ENCODE measurements around the gene RXFP1. TPM values are rescaled to one million over a fixed set of nuclear protein-coding genes. Genes with fewer than 3 reads are reported as not detected.

Gene RXFP1
- total and polyA plus RNA-seq, 4 donors, result 0.24 to 1.5 (median 0.80) TPM

GRCh38 chr4:158688813-158689212 is 167.1 kb downstream of the RXFP1 start:
- 84% methylated on average over 1 of the region's 1 CpG for WGBS

More at GRCh38 chr4:158688813-158689212, 167.1 kb downstream of the RXFP1 start:
- no peak overlapping the region for H3K9ac ChIP-seq (ENCODE audit: low read depth in 1 of 2, low read length in 2 of 2)
- no peak overlapping the region for H3K27ac ChIP-seq (ENCODE audit: low read depth in 1 of 2, low read length in 2 of 2)
- H3K9me3 ChIP-seq (ENCODE audit: control insufficient read depth in 4 of 4, low read length in 3 of 4), result no peaks in the 10 kb centered on the region
- TF ChIP-seq SP1 (IDR thresholded peaks at IDR 0.05), result no peak
- no peak for TF ChIP-seq HNF4G (IDR thresholded peaks at IDR 0.05)
- no peak for TF ChIP-seq GABPA (IDR thresholded peaks at IDR 0.05 in 1 of 2, conservative IDR thresholded peaks at IDR 0.05 in 1 of 2)
- no peak for TF ChIP-seq RAD21 (IDR thresholded peaks at IDR 0.05)
- TF ChIP-seq TAF1 (conservative IDR thresholded peaks at IDR 0.05), result no peak
- H3K4me3 ChIP-seq (ENCODE audit: low read depth in 1 of 3, low read length in 3 of 3), result no peak overlapping the region
- no peaks in the 10 kb centered on the region for H3K27me3 ChIP-seq (ENCODE audit: control insufficient read depth in 4 of 4, insufficient read depth in 4 of 4, low read length in 3 of 4)
- no peak for DNase-seq (ENCODE audit: low spot score)
- H3K36me3 ChIP-seq (ENCODE audit: control insufficient read depth in 4 of 4, insufficient read depth in 3 of 4, low read depth in 1 of 4, low read length in 3 of 4), result peaks cover 5 to 51% (median 35%) of the 10 kb centered on the region in 4 donors
- no peaks in the 10 kb centered on the region for H3K4me1 ChIP-seq (ENCODE audit: control insufficient read depth in 4 of 4, insufficient read depth in 4 of 4, low read length in 3 of 4)

Small RNA genes lying within 50 kb of the gene (small RNA-seq; reads per million reads assigned to genes)
- gene RF00012, result not detected

Other genes with a start within 250 kb of the RXFP1 start
- gene C4orf46, start 150.0 kb downstream of the RXFP1 start, total RNA-seq, result 1 to 10 TPM; 1.8 to 6.7 TPM
- under 1 TPM; 0.40 to 0.92 TPM for gene C4orf46, start 150.0 kb downstream of the RXFP1 start, polyA plus RNA-seq
- 100 to 1,000 TPM in 1 of 2 donors, 10 to 100 TPM in 1; 40.7 to 151 TPM for gene ETFDH, start 150.4 kb downstream of the RXFP1 start, total RNA-seq
- gene ETFDH, start 150.4 kb downstream of the RXFP1 start, polyA plus RNA-seq, result 100 to 1,000 TPM; 114 to 119 TPM
- 10 to 100 TPM; 14.8 to 16.7 TPM for gene PPID, start 201.5 kb downstream of the RXFP1 start, total RNA-seq
- gene PPID, start 201.5 kb downstream of the RXFP1 start, polyA plus RNA-seq, result 10 to 100 TPM; 15.1 to 53.6 TPM
- gene FNIP2, start 247.1 kb downstream of the RXFP1 start, total RNA-seq, result 10 to 100 TPM; 36.7 to 88.7 TPM
- gene FNIP2, start 247.1 kb downstream of the RXFP1 start, polyA plus RNA-seq, result 10 to 100 TPM in 1 of 2 donors, 1 to 10 TPM in 1; 8.8 to 10.3 TPM

Data from liver (tissue), 10 donors.